Astrocyte (in vitro differentiated cells and primary cell): ENCODE data around the gene ACTR1A.

Experiments used
- CTCF ChIP-seq: IDR thresholded peaks from 2 replicates; pipeline ENCODE4 v1.5.1; 2011; ENCODE audit warnings: low read depth, mild to moderate bottlenecking, inconsistent platforms, low read length, moderate library complexity; ENCODE audit not compliant: insufficient read depth
- EZH2 ChIP-seq: IDR thresholded peaks from 2 replicates; pipeline ENCODE4 v1.6.1; 2012; ENCODE audit warnings: mild to moderate bottlenecking, low read length, inconsistent platforms; ENCODE audit not compliant: insufficient read depth

GRCh38 chr10:102451105-102451969 lies 51.2 kb downstream of the ACTR1A start, which contains the start of gene C10orf95:
- TF ChIP-seq CTCF: no peak
- peak; percentile 13 for TF ChIP-seq EZH2
